Articular chondrocyte of knee joint (primary cell): ENCODE data around the gene CNTF. TPM values are rescaled to one million over a fixed set of nuclear protein-coding genes. Genes with fewer than 3 reads are reported as not detected.

ENCODE experiments used
- total RNA-seq: library from RNA; depleted of rRNA; stranded (reverse); fragments of >200 nt; gene quantifications from 2 replicates; pipeline ENCODE4 v1.2.3, GENCODE V29; 2012

Gene CNTF, protein sequence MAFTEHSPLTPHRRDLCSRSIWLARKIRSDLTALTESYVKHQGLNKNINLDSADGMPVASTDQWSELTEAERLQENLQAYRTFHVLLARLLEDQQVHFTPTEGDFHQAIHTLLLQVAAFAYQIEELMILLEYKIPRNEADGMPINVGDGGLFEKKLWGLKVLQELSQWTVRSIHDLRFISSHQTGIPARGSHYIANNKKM
- total RNA-seq, result 1.5 and 3.7 TPM in 2 replicates

DNA sequence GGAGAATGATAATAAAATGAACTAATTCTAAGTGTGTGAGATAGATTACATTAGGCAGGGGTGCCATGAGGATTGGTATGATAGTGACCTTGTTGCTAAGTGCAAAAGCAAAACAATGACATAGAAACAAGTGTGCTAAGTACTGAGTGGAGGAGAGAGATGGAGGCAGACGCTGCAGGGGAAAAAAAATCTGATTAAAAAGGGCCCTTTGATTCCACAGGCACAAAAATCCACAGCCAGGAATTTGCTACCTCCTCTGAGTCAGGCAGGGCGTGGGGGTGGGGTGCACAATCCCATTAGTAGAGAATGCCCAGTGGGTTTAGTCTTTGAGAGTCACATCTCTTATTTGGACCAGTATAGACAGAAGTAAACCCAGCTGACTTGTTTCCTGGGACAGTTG is at the start of gene CNTF:
Gene CNTF (plus strand): TSS at position 322 of the 400 bp plus-strand sequence. CDS start 88 bp downstream, outside the sequence.

DNA sequence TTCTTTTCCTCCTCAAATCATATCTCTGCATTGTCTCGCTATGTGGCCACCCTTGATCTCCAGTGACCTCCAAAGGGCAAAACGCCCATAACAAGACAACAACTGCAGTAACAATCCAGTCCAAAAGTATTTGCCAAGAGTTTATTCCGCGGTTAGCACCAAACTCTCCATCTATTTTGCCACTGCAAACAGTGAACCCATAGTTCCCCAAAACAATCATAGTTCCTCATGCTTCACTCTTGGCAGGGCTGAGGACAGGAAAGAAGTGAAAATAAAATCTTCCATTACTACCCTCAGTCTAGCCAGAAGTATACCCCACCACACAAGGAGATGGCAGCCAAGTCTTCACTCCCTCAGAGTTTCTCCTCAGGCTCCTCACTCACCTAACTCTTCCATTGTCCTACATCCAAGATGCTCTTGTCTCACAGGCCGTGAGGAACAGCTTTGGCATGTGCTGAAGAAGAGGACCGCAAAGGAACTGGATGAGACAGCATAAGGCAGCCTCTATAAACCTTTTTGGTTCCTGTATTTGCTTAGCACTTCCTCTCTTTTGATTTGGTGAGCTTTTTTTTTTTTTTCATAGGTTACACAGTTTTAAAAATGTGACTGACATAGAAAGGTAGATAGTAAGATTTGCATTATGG is 47.0 kb upstream of the CNTF start, which contains the start of gene LPXN:
Gene LPXN (minus strand): TSS at position 480 of the 644 bp plus-strand sequence. CDS start 84 bp downstream, at position 396.

DNA sequence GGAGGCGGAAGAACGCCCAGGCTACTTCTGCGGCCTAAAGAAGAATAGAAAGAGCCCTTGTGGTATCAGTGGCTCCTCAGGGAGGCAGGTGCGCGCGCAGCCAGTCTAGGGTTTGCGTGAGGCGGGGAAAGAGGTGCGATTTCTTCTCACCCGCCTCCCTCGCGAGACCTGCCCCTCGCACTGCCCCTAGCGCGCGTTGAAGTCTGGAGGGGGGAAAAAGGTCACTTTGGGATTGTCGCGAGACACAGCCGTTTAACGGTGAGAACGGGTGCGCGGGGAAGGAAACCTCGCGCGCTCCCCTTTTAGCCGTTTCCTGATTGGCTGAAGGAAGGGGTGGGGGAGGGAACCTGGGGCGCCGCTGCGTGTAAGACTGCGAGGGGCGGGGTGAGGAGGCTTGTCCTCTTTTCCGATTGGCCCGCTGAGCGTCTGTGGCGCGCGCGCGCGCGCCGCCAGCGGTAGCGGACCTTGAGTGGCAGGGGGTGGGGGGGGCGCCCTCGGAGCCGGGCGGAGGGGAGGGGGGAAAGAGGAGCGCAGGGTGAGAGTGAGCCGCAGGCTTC is 43.8 kb upstream of the CNTF start, which contains the start of gene ZFP91:
Gene ZFP91 (plus strand): TSS at position 429 of the 557 bp plus-strand sequence. CDS start 219 bp downstream, outside the sequence.

Other genes with a start within 250 kb of the CNTF start
- not detected in 2 replicates for gene OR5B3, start 215.8 kb upstream of the CNTF start, total RNA-seq
- gene OR5B2, start 194.5 kb upstream of the CNTF start, total RNA-seq, result not detected in 2 replicates
- gene OR5B12, start 180.4 kb upstream of the CNTF start, total RNA-seq, result not detected in 2 replicates
- gene OR5B21, start 114.6 kb upstream of the CNTF start, total RNA-seq, result 0.22 TPM in 1 of 2 replicates, not detected in the other
- gene LPXN, start 46.8 kb upstream of the CNTF start, total RNA-seq, result 8.9 and 13.7 TPM in 2 replicates
- 65.5 and 72.0 TPM in 2 replicates for gene ZFP91, start 43.6 kb upstream of the CNTF start, total RNA-seq
- not detected in 2 replicates for gene GLYAT, start 109.3 kb downstream of the CNTF start, total RNA-seq
- 0.65 and 1.5 TPM in 2 replicates for gene GLYATL2, start 222.0 kb downstream of the CNTF start, total RNA-seq